HG03025 (cell line): ENCODE measurements around the gene CHMP5.
A peak's percentile ranks its signal among the peaks of the same experiment; 100 is the strongest.

ENCODE experiments used
- ATAC-seq: cut with Tn5 transposase; IDR thresholded peaks from one replicate; pipeline ENCODE4 v1.9.1; 2021; ENCODE audit warnings: mild to moderate bottlenecking, moderate library complexity; ENCODE audit not compliant: unreplicated experiment, low FRiP score

CHMP5 gene

GRCh38 chr9:33242609-33243134, 22.2 kb upstream of the CHMP5 start:
- no peak for ATAC-seq

GRCh38 chr9:33244137-33244784, 20.6 kb upstream of the CHMP5 start:
- no peak for ATAC-seq

DNA sequence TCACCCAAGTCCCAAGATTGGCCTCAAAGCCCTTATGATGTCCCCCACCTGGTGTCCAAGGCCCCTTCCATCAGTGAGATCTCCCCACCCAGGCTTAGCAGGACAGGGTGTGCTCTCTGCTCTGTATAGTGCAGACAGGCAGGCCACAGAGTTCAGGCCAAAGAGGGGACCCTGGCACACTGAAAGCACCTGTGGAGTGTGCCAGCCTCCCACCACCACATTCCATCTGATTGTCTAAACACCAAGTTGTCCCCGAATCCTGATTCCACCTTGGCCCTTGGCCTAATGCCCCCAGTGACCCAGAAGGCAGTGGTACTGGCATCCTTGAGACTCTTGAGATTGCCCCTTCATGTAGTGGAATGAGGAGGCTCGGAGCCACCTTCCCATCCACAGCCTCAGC, 19.5 kb upstream of the CHMP5 start:
- ATAC-seq = no peak

DNA sequence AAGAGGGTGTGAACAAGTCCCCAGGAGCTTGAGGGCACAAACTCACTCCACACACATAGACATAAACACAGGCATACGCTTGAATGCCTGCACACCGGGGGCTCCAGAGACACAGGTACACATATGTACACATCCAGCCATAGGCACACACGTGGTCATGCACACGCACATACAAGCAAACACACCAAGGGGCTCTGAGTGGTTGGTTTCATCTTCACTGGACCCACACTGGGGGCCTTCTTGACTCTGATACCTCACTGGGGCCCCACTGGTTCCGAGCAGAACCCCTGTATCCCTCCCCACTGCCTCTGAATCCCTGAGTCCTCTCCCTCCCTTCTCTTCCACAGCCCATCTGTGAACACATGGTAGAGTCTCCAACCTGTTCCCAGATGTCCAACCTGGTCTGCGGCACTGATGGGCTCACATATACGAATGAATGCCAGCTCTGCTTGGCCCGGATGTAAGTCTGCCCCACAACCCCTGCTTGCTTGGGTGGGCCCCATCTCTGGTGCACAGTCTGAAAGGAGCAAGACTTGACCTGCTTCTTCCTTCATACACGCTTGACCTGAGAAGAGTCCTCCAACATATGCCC, 18.5 kb upstream of the CHMP5 start:
- no peak for ATAC-seq

GRCh38 chr9:33248606-33249005, 16.2 kb upstream of the CHMP5 start:
- no peak for ATAC-seq

- peak; percentile 65 for ATAC-seq
Measured at GRCh38 chr9:33249087-33249658, 15.7 kb upstream of the CHMP5 start.

DNA sequence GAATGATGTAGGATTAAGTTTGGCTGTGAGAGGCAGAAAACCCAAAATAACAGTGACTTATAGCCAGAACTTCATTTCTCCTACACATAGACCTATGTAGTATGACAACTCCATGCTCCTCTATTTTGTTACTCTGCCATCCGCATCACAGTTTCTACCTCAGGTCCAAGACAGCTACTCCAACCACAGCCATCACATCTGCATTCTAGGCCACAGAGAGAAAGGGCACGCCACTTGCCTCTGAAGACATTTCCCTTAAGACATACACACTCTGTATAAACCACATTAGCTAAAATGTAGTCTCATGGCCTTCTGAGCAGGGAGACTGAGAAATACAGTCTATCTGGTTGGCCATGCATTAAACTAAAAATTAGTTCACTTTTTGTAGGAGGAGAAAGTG, 14.9 kb upstream of the CHMP5 start:
- no peak for ATAC-seq

GRCh38 chr9:33250458-33250995, 14.3 kb upstream of the CHMP5 start:
- ATAC-seq = no peak

DNA sequence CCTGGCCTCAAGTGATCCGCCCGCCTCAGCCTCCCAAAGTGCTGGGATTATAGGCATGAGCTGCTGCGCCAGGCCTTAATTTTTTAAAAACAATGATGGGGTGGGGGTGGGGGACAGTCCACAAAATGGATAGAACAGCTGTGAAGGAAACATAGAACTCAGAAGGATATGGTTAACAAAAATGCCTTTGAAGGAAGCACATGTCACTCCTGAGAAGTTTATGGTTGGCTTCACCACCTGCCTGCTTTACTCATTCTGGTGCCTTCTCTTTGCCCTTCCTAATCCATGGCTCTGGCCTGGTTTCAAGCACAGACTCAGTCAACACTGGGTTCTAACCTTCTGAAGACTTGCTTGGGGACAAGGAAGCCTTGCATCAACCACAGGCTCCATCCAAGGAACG, 10.6 kb upstream of the CHMP5 start:
- no peak for ATAC-seq

GRCh38 chr9:33255014-33255413, 9.8 kb upstream of the CHMP5 start:
- ATAC-seq = no peak

- ATAC-seq = no peak
Measured at GRCh38 chr9:33255471-33255870, 9.4 kb upstream of the CHMP5 start.

DNA sequence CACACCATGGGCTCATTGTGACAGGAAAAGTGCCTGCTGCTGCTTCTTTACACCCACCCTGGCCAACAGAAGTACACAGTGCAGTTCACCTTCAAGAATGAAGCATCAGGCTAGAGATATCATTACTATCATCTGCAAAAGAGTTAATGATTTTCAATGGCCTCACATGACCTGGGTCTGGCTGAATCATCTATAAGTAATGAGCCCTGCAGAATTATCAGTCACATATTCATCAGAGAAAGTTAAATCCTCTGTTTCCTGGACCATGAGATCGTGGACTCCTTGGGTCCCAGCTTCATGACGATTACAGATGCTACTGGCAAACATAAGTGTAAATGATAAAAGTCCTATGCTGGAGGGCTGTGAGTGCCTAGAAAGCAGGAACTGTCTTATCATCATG, 8.6 kb upstream of the CHMP5 start:
- ATAC-seq = no peak

- no peak for ATAC-seq
Measured at GRCh38 chr9:33257276-33257675, 7.6 kb upstream of the CHMP5 start.

DNA sequence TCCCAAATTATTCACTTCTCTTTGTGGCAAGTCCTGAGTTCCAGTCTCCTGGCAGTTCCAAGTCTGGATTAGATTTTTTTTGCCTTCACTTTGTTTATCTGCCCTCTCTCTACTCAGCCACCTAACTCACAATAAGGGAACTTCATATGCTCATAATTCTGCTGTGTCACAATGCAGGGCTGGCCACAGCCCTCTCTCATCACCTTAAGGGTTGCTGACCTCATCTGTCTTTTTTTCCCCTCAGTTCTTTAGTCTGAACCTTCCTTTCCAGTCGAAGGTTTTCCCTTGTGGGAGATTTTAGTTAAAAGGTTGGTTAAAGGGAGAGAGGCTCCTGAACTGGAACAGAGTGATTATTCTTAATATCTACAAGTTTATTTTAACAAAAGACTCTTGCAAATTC, 4.5 kb upstream of the CHMP5 start:
- ATAC-seq = no peak

DNA sequence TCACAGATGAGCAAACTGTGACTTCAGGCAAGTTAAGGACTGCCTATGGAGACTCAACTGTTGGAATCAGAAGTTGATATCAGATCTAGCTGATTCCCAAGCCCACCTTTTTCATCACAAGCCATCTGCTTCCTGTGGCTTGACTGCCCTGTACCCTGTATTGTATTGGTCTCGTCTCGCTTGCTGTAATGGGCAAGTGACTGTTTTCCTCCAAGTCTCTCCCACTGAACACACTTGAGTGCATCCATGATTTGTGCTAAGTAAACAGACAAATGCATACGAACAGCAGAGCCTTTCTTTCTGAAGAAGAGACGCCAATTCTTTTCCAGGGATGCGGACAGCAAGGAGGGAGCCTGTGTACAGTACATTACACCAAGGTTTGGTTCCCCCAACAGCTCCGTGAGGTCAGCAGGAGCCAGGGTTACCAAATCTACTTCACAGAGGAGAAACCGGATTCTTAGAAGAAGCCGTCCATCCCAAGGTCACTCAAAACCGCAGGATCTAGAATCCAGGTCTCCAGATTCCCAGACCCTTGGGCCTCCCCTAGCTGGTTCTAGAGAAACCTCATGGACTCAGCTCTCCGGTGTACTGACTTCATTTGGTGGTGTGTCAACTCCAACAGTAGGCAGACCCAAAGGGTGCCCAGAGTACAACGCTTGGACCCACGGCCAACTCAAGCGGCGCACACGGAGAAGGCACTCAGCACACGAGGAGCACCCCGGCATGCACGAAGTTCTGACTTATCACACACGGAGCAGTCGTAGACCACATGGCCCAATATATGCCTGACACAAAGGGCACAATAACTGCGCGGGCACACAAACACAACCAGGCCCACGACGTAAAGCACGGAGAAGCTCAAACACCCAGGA, 1.5 kb upstream of the CHMP5 start:
- no peak for ATAC-seq

DNA sequence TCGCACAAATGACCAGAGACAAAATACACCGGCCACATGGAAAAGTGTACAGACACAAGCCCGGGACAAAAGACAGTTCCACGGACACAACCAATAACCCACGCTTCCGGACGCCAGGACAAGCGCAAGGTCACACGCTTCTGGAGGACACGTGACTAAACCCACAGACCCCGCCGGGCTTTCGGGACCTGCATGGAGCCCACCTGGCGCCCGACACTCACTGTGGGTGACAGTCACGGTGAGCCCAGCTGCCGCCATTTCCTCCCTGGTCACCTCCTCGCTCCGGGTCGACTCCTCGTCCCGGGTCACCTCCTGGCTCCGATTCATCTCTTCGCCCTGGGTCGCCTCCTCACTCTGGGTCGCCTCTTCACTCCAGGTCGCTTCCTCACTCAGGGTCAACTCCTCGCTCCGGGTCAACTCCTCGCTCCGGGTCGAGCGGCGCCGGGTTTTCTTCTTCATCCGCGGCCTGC, 811 bp upstream of the CHMP5 start:
- ATAC-seq = peak; percentile 32

DNA sequence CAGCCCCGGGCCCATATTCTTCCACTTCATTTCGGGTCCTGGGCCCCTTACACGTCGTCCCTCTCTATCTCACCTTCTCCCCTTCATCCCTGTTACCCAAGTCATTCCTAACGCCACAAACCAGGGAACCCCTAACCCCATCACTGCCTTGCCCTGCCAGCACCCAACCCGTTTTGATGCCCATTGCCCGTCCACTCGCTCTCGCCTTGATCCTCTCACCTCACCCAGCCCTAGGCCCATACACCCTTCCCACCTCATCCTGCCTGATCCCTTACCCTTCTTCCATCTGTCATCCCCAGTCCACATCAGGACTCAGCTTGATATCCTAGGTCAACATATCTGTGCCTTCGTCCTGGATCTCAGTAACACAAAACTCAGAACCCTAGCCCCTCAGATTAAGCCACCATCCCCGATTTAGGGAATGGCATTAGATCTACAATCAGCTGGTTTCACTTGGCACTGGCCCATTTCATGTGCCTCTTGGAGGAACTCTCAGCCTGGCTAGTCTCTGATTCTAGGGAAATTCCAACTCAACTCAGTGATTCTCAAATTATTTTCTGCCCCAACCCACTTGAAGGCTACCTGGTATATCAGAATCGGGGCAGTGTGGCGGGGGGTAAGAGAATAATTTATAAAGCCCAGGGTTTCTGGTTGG, 489 bp downstream of the CHMP5 start:
- ATAC-seq = no peak

GRCh38 chr9:33267151-33267767, 2.4 kb downstream of the CHMP5 start:
- ATAC-seq = no peak

DNA sequence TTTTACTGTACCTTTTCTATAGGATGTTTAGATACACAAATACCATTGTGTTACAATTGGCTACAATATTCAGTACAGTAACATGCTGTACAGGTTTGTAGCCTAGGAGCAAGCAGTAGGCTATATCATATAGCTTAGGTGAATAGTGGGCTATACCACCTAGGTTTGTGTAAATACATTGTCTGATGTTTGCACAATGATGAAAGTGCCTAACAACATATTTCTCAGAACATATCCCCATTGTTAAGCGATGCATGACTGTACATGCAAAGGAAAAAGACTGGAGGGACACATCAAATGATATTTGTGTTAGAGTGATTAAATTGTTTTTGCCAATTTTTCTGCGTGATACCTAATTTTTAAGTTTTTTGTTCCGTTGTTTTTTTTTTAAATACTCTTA, 5.3 kb downstream of the CHMP5 start:
- no peak for ATAC-seq

GRCh38 chr9:33272061-33272460, 7.2 kb downstream of the CHMP5 start:
- ATAC-seq = no peak
